Natural killer cell (primary cell): ENCODE results near the gene HYAL4. TPM values are rescaled to one million over a fixed set of nuclear protein-coding genes. Genes with fewer than 3 reads are reported as not detected.
"Not testable (repeated sequence)": the region's sequence is repeated elsewhere in the genome, so short reads cannot be mapped to it uniquely, and the experiment has no call there.

Experiments used
- ATAC-seq, 3 donors: fragments of 150-1000 bp in 2 of 3; fragments of 200-7000 bp in 1 of 3; cut with Tn5 transposase; 1 replicate in 1 of 3; 2 replicates in 2 of 3; pipeline ENCODE4 v1.10.0; 2021; ENCODE audit warnings: mild to moderate bottlenecking in 2 of 3, moderate library complexity in 2 of 3
- DNase-seq, 2 donors: peaks; one replicate each; pipeline versions ENCODE4 v3.0.0 to v3.0.0-alpha.2; 2013 to 2021; ENCODE audit warnings: mixed read lengths in 1 of 2
- H3K27ac ChIP-seq: one replicate; pipeline ENCODE4 v1.5.1; 2013; ENCODE audit warnings: mild to moderate bottlenecking, low read length
- H3K27me3 ChIP-seq: one replicate; pipeline ENCODE4 v1.6.1; 2013; ENCODE audit warnings: low read length; ENCODE audit not compliant: control insufficient read depth, insufficient read depth
- H3K36me3 ChIP-seq: one replicate; pipeline ENCODE4 v1.6.1; 2013; ENCODE audit warnings: low read length; ENCODE audit not compliant: control insufficient read depth, insufficient read depth
- H3K4me1 ChIP-seq: one replicate; pipeline ENCODE4 v1.6.1; 2013; ENCODE audit warnings: low read length; ENCODE audit not compliant: control insufficient read depth, insufficient read depth
- H3K4me3 ChIP-seq: one replicate; pipeline ENCODE4 v1.5.1; 2013; ENCODE audit warnings: low read length
- H3K9me3 ChIP-seq: one replicate; pipeline ENCODE4 v1.6.1; 2013; ENCODE audit warnings: low read length; ENCODE audit not compliant: control insufficient read depth, insufficient read depth
- H3K27ac Mint-ChIP-seq, 2 donors: one replicate each; pipeline ENCODE4 v1.8.0; 2022; ENCODE audit warnings: mild to moderate bottlenecking in 2 of 2, mixed read lengths in 2 of 2, moderate library complexity in 1 of 2
- H3K27me3 Mint-ChIP-seq, 2 donors: one replicate each; pipeline ENCODE4 v1.8.0; 2022; ENCODE audit warnings: low read depth in 2 of 2, mixed read lengths in 2 of 2
- H3K36me3 Mint-ChIP-seq: one replicate; pipeline ENCODE4 v1.8.0; 2022; ENCODE audit warnings: mixed read lengths
- H3K4me1 Mint-ChIP-seq, 2 donors: one replicate each; pipeline ENCODE4 v1.8.0; 2022; ENCODE audit warnings: mixed read lengths in 2 of 2
- H3K4me3 Mint-ChIP-seq: one replicate; pipeline ENCODE4 v1.8.0; 2022; ENCODE audit warnings: mild to moderate bottlenecking, moderate library complexity, mixed read lengths
- H3K9me3 Mint-ChIP-seq, 2 donors: one replicate each; pipeline ENCODE4 v1.8.0; 2022; ENCODE audit warnings: mixed read lengths in 2 of 2
- CTCF ChIP-seq: fragments of 200-600 bp; IDR thresholded peaks from one replicate; pipeline ENCODE4 v1.8.0; 2022; ENCODE audit warnings: antibody characterized with exemption
- WGBS: methylation state at CpG from one replicate; pipeline ENCODE4 v1.1.7; 2013; ENCODE audit warnings: missing lambda C conversion rate; ENCODE audit not compliant: insufficient coverage; 5-methylcytosine and 5-hydroxymethylcytosine counted together
- intact Hi-C: fragments of 100-400 bp; cut with micrococcal nuclease; formaldehyde crosslinking; loops from one replicate; pipeline ENCODE4 v1.14.2; 2022
- total RNA-seq, 4 donors: library from RNA; stranded (reverse); fragments of 120-200 nt in 1 of 4; gene quantifications; one replicate each; pipeline versions ENCODE4 v1.2.3 to v1.2.4, GENCODE V29; 2013 to 2022

The HYAL4 gene
- total RNA-seq, 3 donors from 2014 or later (not counting 1 experiment from before 2014, with no cell fraction given): not detected

GRCh38 chr7:123836656-123837055 is 8.3 kb upstream of the HYAL4 start:
- intact Hi-C loops: no loop called here
- H3K4me1 Mint-ChIP-seq: no peaks in the 10 kb centered on the region
- 67% methylated on average over 3 of the region's 4 CpGs for WGBS
- H3K27ac Mint-ChIP-seq: no peak overlapping the region
- no peak for TF ChIP-seq CTCF
- Histone ChIP-seq H3K4me1 (no peaks in the 10 kb centered on the region), H3K36me3 (no peaks in the 10 kb centered on the region), H3K4me3 (no peak overlapping the region), H3K27me3 (no peaks in the 10 kb centered on the region), H3K27ac (no peak overlapping the region), H3K9me3 (no peaks in the 10 kb centered on the region)
- no peak overlapping the region for H3K4me3 Mint-ChIP-seq
- H3K9me3 Mint-ChIP-seq: no peaks in the 10 kb centered on the region
- H3K36me3 Mint-ChIP-seq: no peaks in the 10 kb centered on the region
- DNase-seq (no peak), ATAC-seq (no peak)
- peaks cover 0 to 8% of the 10 kb centered on the region in 2 donors for H3K27me3 Mint-ChIP-seq

GRCh38 chr7:123839106-123839505 is 5.9 kb upstream of the HYAL4 start:
- H3K4me3 ChIP-seq, H3K27ac ChIP-seq, ATAC-seq, H3K27ac Mint-ChIP-seq, H3K4me1 Mint-ChIP-seq, intact Hi-C loops, H3K27me3 ChIP-seq, H3K4me3 Mint-ChIP-seq, H3K36me3 Mint-ChIP-seq, H3K4me1 ChIP-seq, H3K9me3 Mint-ChIP-seq, H3K27me3 Mint-ChIP-seq, DNase-seq, H3K36me3 ChIP-seq, H3K9me3 ChIP-seq: not testable (repeated sequence)
- WGBS: 85% methylated on average over 2 of the region's 2 CpGs

- H3K36me3 ChIP-seq, DNase-seq, H3K27me3 ChIP-seq, H3K27me3 Mint-ChIP-seq, H3K27ac Mint-ChIP-seq, H3K36me3 Mint-ChIP-seq, H3K4me1 Mint-ChIP-seq, H3K9me3 ChIP-seq, ATAC-seq, H3K4me3 Mint-ChIP-seq, intact Hi-C loops, H3K4me3 ChIP-seq, H3K9me3 Mint-ChIP-seq, H3K27ac ChIP-seq, H3K4me1 ChIP-seq: not testable (repeated sequence)
- WGBS: 93% methylated on average over 7 of the region's 7 CpGs
Measured at GRCh38 chr7:123844142-123844541, 827 bp upstream of the HYAL4 start.

- no peak overlapping the region for H3K27ac Mint-ChIP-seq
- peaks cover 3 to 7% of the 10 kb centered on the region in 2 donors for H3K27me3 Mint-ChIP-seq
- no peaks in the 10 kb centered on the region for H3K4me1 Mint-ChIP-seq
- H3K4me3 Mint-ChIP-seq: no peak overlapping the region
- 11% methylated on average over 1 of the region's 1 CpG for WGBS
- intact Hi-C loops: no loop called here
- Histone ChIP-seq H3K9me3 (no peaks in the 10 kb centered on the region), H3K27me3 (no peaks in the 10 kb centered on the region), H3K4me3 (no peak overlapping the region), H3K4me1 (no peaks in the 10 kb centered on the region), H3K36me3 (no peaks in the 10 kb centered on the region), H3K27ac (no peak overlapping the region)
- no peak for TF ChIP-seq CTCF
- no peaks in the 10 kb centered on the region for H3K36me3 Mint-ChIP-seq
- H3K9me3 Mint-ChIP-seq: no peaks in the 10 kb centered on the region
- ATAC-seq: no peak
- no peak for DNase-seq
Measured at GRCh38 chr7:123845823-123846216, 851 bp downstream of the HYAL4 start.
